Right lobe of liver (tissue), 4 donors: ENCODE data around the gene OCRL.

Source experiments
- POLR2A ChIP-seq: fragments of 450-650 bp; IDR thresholded peaks from one replicate; pipeline ENCODE4 v1.6.1; 2017; ENCODE audit warnings: antibody characterized with exemption, mild to moderate bottlenecking
- TF ChIP-seq, protein P1 (sequence below), 4 donors: fragments of 200-600 bp in 3 of 4; fragments of 450-650 bp in 1 of 4; IDR thresholded peaks; one replicate each; pipeline versions ENCODE4 v1.5.1 to v1.8.0; 2016 to 2022; ENCODE audit warnings: antibody characterized with exemption in 4 of 4, mild to moderate bottlenecking in 2 of 4
- donor health status: DM: no; HTN: no; CAD: no.
- donor health status: DM: no; HTN: no; CAD: no.
- donor health status: DM: no; HTN: yes; CAD: no.

DNA sequence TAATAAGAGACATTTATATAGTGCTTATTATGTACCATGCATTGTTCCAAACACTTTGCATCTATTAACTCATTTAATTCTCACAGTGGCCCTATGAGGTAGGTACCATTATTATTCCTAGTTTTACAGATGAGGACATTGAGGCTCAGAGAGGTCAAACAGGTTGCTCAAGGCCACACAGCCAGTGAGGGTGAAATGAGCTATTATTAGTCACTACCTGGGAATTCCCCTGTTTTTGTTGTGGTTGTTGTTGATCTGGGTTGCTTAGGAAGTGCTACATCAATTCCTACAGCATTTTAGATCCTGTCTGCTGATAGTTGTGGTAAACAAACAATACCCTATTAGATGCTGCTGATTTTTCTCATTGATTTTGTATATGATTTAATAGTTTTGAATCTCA lies 73.5 kb downstream of the OCRL start:
- TF ChIP-seq POLR2A = no peak
- TF ChIP-seq, protein P1, sequence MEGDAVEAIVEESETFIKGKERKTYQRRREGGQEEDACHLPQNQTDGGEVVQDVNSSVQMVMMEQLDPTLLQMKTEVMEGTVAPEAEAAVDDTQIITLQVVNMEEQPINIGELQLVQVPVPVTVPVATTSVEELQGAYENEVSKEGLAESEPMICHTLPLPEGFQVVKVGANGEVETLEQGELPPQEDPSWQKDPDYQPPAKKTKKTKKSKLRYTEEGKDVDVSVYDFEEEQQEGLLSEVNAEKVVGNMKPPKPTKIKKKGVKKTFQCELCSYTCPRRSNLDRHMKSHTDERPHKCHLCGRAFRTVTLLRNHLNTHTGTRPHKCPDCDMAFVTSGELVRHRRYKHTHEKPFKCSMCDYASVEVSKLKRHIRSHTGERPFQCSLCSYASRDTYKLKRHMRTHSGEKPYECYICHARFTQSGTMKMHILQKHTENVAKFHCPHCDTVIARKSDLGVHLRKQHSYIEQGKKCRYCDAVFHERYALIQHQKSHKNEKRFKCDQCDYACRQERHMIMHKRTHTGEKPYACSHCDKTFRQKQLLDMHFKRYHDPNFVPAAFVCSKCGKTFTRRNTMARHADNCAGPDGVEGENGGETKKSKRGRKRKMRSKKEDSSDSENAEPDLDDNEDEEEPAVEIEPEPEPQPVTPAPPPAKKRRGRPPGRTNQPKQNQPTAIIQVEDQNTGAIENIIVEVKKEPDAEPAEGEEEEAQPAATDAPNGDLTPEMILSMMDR (IDR thresholded peaks at IDR 0.05) = no peak
